GM12873 (cell line): ENCODE results near the gene CLASRP.

ENCODE experiments used
- CTCF ChIP-seq: IDR thresholded peaks from 2 replicates; pipeline ENCODE4 v1.5.1; 2012; ENCODE audit warnings: low read depth, mild to moderate bottlenecking, moderate library complexity, low read length, control low read depth; ENCODE audit not compliant: insufficient read depth; ENCODE audit errors: missing control alignments

Gene CLASRP

DNA sequence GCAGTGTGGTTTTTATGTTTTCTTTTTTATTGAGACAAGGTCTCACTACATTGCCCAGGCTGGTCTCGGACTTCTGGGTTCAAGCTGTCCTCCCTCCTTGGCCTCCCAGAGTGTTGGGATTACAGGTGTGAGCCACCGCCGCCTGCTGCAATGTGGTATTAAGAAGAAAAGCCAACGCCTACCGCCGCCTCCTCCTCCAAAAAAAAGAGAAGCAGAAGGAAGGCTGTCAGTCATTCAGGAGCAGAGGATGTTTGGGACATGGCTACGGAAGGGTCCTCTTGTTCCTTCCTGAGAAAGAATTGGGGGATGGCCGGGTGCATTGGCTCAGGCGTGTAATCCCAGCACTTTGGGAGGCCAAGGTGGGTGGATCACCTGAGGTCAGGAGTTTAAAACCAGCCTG, 55.3 kb downstream of the CLASRP start:
- TF ChIP-seq CTCF = no peak

- TF ChIP-seq CTCF = no peak
Observed at GRCh38 chr19:45094707-45095106, 55.9 kb downstream of the CLASRP start.

DNA sequence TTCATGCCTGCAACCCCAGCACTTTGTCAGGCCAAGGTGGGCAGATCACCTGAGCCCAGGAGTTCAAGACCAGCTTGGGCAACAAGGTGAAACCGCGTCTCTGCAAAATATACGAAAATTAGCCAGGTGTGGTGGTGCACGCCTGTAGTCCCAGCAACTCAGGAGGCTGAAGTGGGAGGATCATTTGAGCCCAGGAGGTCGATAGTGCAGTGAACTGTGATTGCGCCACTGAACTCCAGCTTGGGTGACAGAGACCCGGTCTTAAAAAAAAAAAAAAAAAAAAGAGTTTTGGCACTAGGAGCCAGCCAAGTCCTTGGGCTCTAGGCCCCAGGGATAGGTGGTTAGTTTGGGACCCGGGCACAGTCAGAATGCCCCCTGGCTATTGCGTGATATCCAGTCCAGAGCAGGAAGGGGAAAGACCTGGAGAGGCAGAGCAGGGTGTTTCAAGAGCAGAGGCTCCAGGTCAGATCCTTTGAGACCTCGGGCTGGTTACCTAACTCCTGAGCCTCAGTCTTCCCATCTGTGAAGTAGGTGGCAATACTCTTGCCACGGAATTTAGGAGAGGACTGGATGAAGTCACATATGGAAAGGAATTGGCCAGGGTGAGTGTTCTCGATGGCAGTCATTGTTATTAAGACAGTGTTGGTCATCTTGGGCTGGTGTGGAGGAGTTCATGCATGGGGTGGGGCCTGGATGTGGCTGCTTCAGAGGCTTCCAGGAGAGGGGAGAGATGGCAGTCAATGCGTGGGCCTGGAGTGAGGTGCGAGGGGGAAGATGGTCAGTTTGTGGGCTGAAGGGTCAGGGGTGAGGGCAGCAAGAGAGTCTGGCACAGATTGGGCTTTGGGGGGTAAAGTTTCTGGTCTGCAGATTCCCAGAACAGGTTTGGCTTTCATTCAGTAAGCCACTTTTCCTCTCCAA, 56.9 kb downstream of the CLASRP start:
- TF ChIP-seq CTCF = no peak

GRCh38 chr19:45096700-45097099, 57.9 kb downstream of the CLASRP start:
- no peak for TF ChIP-seq CTCF

GRCh38 chr19:45097450-45097775, 58.6 kb downstream of the CLASRP start:
- TF ChIP-seq CTCF = no peak

DNA sequence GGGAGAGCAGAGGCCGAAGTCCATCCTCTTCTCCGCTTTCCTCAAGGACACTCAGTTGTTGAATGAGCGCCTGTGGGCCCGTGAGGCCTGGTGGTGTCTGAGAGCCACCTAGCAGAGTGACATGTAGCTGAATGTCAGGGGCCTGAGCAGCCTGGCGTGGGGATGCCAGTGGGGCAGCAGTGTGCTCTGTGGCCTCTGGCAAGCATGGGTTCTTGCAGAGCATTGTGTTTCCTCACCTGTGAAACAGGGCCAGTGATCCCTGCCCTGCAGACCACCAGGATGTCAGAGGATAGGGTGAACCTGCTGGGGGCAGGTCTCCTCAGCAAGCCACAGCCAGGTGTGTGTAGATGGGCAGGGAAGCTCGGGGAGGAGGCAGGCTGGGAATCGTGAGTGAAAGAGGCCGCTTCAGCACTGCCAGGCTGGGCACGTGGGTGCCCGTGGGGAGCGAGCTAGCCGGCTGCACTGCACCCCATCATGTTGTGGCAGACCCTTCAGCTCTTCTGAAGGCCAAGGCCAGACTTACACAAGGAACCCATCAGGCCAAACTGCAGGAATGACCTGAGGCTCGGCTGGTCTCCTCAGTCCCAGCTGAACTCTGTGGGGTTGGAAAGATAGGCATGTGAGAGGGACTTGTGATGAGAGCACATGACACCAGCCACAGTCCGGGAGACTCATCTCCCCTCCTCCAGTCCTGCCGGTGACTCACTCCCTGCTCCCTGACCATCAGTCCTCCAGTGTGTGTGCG, 59.1 kb downstream of the CLASRP start:
- no peak for TF ChIP-seq CTCF
